Measurements from ENCODE around the gene RNF220.

GRCh38 chr1:44407430-44408211 is 2.6 kb downstream of the RNF220 start:
- no peak for TF ChIP-seq ZNF740 (CRISPR knock-in tag; IDR thresholded peaks at IDR 0.05)
- no peak for TF ChIP-seq CTCF (CRISPR knock-in tag; IDR thresholded peaks at IDR 0.05)
- no peak for TF ChIP-seq ARNTL (CRISPR knock-in tag; IDR thresholded peaks at IDR 0.05)
- TF ChIP-seq, protein P1, sequence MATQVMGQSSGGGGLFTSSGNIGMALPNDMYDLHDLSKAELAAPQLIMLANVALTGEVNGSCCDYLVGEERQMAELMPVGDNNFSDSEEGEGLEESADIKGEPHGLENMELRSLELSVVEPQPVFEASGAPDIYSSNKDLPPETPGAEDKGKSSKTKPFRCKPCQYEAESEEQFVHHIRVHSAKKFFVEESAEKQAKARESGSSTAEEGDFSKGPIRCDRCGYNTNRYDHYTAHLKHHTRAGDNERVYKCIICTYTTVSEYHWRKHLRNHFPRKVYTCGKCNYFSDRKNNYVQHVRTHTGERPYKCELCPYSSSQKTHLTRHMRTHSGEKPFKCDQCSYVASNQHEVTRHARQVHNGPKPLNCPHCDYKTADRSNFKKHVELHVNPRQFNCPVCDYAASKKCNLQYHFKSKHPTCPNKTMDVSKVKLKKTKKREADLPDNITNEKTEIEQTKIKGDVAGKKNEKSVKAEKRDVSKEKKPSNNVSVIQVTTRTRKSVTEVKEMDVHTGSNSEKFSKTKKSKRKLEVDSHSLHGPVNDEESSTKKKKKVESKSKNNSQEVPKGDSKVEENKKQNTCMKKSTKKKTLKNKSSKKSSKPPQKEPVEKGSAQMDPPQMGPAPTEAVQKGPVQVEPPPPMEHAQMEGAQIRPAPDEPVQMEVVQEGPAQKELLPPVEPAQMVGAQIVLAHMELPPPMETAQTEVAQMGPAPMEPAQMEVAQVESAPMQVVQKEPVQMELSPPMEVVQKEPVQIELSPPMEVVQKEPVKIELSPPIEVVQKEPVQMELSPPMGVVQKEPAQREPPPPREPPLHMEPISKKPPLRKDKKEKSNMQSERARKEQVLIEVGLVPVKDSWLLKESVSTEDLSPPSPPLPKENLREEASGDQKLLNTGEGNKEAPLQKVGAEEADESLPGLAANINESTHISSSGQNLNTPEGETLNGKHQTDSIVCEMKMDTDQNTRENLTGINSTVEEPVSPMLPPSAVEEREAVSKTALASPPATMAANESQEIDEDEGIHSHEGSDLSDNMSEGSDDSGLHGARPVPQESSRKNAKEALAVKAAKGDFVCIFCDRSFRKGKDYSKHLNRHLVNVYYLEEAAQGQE (IDR thresholded peaks at IDR 0.05; ENCODE audit: borderline replicate concordance in 1 of 2, low read depth in 1 of 2, low read length in 2 of 2) = no peak
- no peak for TF ChIP-seq MYC (CRISPR knock-in tag; IDR thresholded peaks at IDR 0.05; ENCODE audit: borderline replicate concordance)
- no peak for TF ChIP-seq PCBP1 (IDR thresholded peaks at IDR 0.05; ENCODE audit: borderline replicate concordance, low read depth, low read length)
- TF ChIP-seq SMARCE1 (IDR thresholded peaks at IDR 0.05; ENCODE audit: borderline replicate concordance) = no peak
- no peak for TF ChIP-seq POLR2AphosphoS5 (IDR thresholded peaks at IDR 0.05; ENCODE audit: low read depth, low read length)
- no peak for TF ChIP-seq ZKSCAN5 (CRISPR knock-in tag; IDR thresholded peaks at IDR 0.05)
- TF ChIP-seq ZNF609 (CRISPR knock-in tag; IDR thresholded peaks at IDR 0.05; ENCODE audit: borderline replicate concordance) = no peak
- TF ChIP-seq TFE3 (CRISPR knock-in tag; IDR thresholded peaks at IDR 0.05) = no peak
- TF ChIP-seq TIGD3 (CRISPR knock-in tag; IDR thresholded peaks at IDR 0.05; ENCODE audit: borderline replicate concordance) = no peak
- TF ChIP-seq NR3C1 (CRISPR knock-in tag; IDR thresholded peaks at IDR 0.05) = no peak
- no peak for TF ChIP-seq ZNF317 (CRISPR knock-in tag; IDR thresholded peaks at IDR 0.05)
